CD4-positive, alpha-beta T cell (primary cell): ENCODE results near the gene NAPB. TPM values are rescaled to one million over a fixed set of nuclear protein-coding genes. Genes with fewer than 3 reads are reported as not detected.

Experiments used
- ATAC-seq: fragments of 200-7000 bp; cut with Tn5 transposase; one replicate; pipeline ENCODE4 v1.10.0; 2022; ENCODE audit warnings: mild to moderate bottlenecking; ENCODE audit not compliant: poor library complexity
- CTCF ChIA-PET: fragments of 350-600 bp; sonication (Branson Sonifier 250); formaldehyde crosslinking; loops from one replicate; lab custom pipeline; 2021; ENCODE audit warnings: antibody characterized with exemption, inconsistent platforms; lab: Charles Lee
- POLR2A ChIA-PET: fragments of 350-600 bp; sonication (Branson Sonifier 250); formaldehyde crosslinking; loops from one replicate; lab custom pipeline; 2021; ENCODE audit warnings: antibody characterized with exemption, inconsistent platforms; lab: Charles Lee
- DNase-seq, 14 experiments: peaks; one replicate each; pipeline ENCODE4 v3.0.0-alpha.2; 2013 to 2020; ENCODE audit warnings: mixed read lengths in 2 of 14
- H3K27ac ChIP-seq, 2 donors: one replicate each; pipeline versions ENCODE4 v1.5.1 to v1.7.0; 2013; ENCODE audit warnings: low read length in 2 of 2, low read depth in 1 of 2, mild to moderate bottlenecking in 1 of 2
- H3K27me3 ChIP-seq, 2 experiments: 1 replicate in 1 of 2; 2 replicates in 1 of 2; pipeline versions ENCODE4 v1.6.1 to v1.7.0; 2013; ENCODE audit warnings: low read length in 2 of 2, control low read depth in 1 of 2, mild to moderate bottlenecking in 1 of 2, moderate library complexity in 1 of 2; ENCODE audit not compliant: insufficient read depth in 2 of 2, control insufficient read depth in 1 of 2
- H3K36me3 ChIP-seq: one replicate; pipeline ENCODE4 v1.6.1; 2013; ENCODE audit warnings: low read length, control low read depth; ENCODE audit not compliant: insufficient read depth
- H3K4me1 ChIP-seq: one replicate; pipeline ENCODE4 v1.6.1; 2013; ENCODE audit warnings: low read length, control low read depth; ENCODE audit not compliant: insufficient read depth
- H3K4me3 ChIP-seq: one replicate; pipeline ENCODE4 v1.5.1; 2013; ENCODE audit warnings: mild to moderate bottlenecking, low read length, moderate library complexity
- H3K9me3 ChIP-seq, 2 experiments: 1 replicate in 1 of 2; 2 replicates in 1 of 2; pipeline versions ENCODE4 v1.6.1 to v1.7.0; 2013; ENCODE audit warnings: low read length in 2 of 2, mild to moderate bottlenecking in 2 of 2, control low read depth in 1 of 2, moderate library complexity in 1 of 2; ENCODE audit not compliant: control insufficient read depth in 1 of 2, insufficient read depth in 1 of 2
- H3K27ac Mint-ChIP-seq: one replicate; pipeline ENCODE4 v1.8.0; 2020; ENCODE audit warnings: mixed read lengths
- H3K27me3 Mint-ChIP-seq: one replicate; pipeline ENCODE4 v1.8.0; 2021; ENCODE audit warnings: mixed read lengths
- H3K36me3 Mint-ChIP-seq: one replicate; pipeline ENCODE4 v1.8.0; 2021; ENCODE audit warnings: low read depth, mixed read lengths
- H3K4me1 Mint-ChIP-seq: one replicate; pipeline ENCODE4 v1.8.0; 2021; ENCODE audit warnings: low read depth, mixed read lengths
- H3K4me3 Mint-ChIP-seq: one replicate; pipeline ENCODE4 v1.8.0; 2020; ENCODE audit warnings: mild to moderate bottlenecking, mixed read lengths
- H3K9me3 Mint-ChIP-seq: one replicate; pipeline ENCODE4 v1.8.0; 2020; ENCODE audit warnings: mixed read lengths
- intact Hi-C, 2 experiments: fragments of 100-400 bp; cut with DNase I in 1 of 2; cut with micrococcal nuclease in 1 of 2; formaldehyde crosslinking; loops; one replicate each; pipeline versions ENCODE4 v1.15.1 to v1.9.0; 2023 to 2025; cut with DNase I, micrococcal nuclease
- total RNA-seq, 174 experiments: library from RNA in 2 of 174; stranded (reverse) in 2 of 174; gene quantifications; one replicate each; pipeline ENCODE4 v1.2.3 and lab custom pipeline; 2021 to 2026
- TF ChIP-seq, protein P1 (sequence below): fragments of 200-600 bp; IDR thresholded peaks from one replicate; pipeline ENCODE4 v1.8.0; 2022; ENCODE audit warnings: antibody characterized with exemption, mild to moderate bottlenecking

NAPB gene
- total RNA-seq, 2 experiments from 2014 or later, result 7.5 to 8.9 TPM

DNA sequence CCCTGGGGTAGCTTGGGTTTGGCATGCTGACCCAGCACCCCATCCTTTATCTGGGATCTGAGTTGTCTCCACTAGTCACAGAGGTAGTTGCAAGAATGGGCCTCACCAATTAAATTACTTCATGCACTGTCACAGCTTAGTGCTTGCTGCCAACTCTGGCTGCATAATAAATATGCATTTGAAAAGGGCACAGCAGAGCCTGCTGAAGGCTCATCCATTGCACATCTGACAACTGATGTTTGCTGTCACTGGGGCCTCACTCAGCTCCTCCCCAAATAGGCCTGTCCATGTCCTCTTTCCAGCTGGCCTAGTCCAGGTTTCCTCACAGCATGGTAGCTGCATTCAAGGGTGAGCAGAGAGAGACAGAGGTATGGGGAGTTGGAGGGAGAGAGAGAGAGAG lies 84.0 kb downstream of the NAPB start:
- ChIA-PET CTCF (no interaction called here), POLR2A (no interaction called here)
- Histone ChIP-seq H3K4me1 (peaks cover 3% of the 10 kb centered on the region), H3K27me3 (no peaks in the 10 kb centered on the region), H3K27ac (no peak overlapping the region), H3K4me3 (no peak overlapping the region), H3K9me3 (no peaks in the 10 kb centered on the region), H3K36me3 (no peaks in the 10 kb centered on the region)
- no peak for ATAC-seq
- TF ChIP-seq, protein P1, sequence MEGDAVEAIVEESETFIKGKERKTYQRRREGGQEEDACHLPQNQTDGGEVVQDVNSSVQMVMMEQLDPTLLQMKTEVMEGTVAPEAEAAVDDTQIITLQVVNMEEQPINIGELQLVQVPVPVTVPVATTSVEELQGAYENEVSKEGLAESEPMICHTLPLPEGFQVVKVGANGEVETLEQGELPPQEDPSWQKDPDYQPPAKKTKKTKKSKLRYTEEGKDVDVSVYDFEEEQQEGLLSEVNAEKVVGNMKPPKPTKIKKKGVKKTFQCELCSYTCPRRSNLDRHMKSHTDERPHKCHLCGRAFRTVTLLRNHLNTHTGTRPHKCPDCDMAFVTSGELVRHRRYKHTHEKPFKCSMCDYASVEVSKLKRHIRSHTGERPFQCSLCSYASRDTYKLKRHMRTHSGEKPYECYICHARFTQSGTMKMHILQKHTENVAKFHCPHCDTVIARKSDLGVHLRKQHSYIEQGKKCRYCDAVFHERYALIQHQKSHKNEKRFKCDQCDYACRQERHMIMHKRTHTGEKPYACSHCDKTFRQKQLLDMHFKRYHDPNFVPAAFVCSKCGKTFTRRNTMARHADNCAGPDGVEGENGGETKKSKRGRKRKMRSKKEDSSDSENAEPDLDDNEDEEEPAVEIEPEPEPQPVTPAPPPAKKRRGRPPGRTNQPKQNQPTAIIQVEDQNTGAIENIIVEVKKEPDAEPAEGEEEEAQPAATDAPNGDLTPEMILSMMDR, result no peak
- H3K27me3 Mint-ChIP-seq, result no peaks in the 10 kb centered on the region
- intact Hi-C loops, result loop anchor here in 1 of 2 experiments (5.0 to 10.0 kb wide), 2 partner anchors 645 to 1613 kb away; no protein-coding TSS in a partner anchor
- no peaks in the 10 kb centered on the region for H3K9me3 Mint-ChIP-seq
- H3K36me3 Mint-ChIP-seq, result no peaks in the 10 kb centered on the region
- H3K4me1 Mint-ChIP-seq, result no peaks in the 10 kb centered on the region
- no peak for DNase-seq
- no peak overlapping the region for H3K27ac Mint-ChIP-seq
- H3K4me3 Mint-ChIP-seq, result no peak overlapping the region

DNA sequence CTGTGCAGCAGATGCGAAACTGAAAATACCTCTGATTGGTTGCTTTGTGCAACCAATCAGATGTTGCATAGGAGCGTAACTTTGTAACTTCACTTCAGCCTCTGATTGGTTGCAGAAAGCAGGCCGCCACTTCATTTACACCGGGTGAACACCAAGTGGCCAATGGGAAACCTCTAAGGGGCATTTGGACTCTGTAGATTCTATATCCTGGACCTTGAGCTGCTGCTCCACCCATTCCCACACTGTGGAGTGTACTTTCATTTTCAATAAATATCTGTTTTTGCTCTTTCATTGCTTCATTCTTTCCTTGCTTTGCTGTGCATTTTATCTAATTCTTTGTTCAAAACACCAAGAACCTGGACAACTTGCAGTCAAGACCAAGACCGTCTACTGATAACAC lies 84.8 kb downstream of the NAPB start:
- Mint-ChIP-seq H3K27ac (no peak overlapping the region), H3K4me1 (no peaks in the 10 kb centered on the region), H3K36me3 (no peaks in the 10 kb centered on the region), H3K9me3 (no peaks in the 10 kb centered on the region), H3K27me3 (no peaks in the 10 kb centered on the region), H3K4me3 (no peak overlapping the region)
- H3K4me1 ChIP-seq, result peaks cover 3% of the 10 kb centered on the region
- POLR2A ChIA-PET, result interaction anchor here (0.9 kb wide), 1 partner anchor 13 kb away, joined by 3 read pairs; the partner anchor contains the start of gene NXT1
- DNase-seq (no peak), ATAC-seq (no peak)
- H3K4me3 ChIP-seq, result no peak overlapping the region
- TF ChIP-seq, protein P1, result no peak
- CTCF ChIA-PET, result no interaction called here
- H3K27me3 ChIP-seq, result no peaks in the 10 kb centered on the region
- no peak overlapping the region for H3K27ac ChIP-seq
- intact Hi-C loops, result loop anchor here in 1 of 2 experiments (5.0 to 10.0 kb wide), 2 partner anchors 644 to 1612 kb away; no protein-coding TSS in a partner anchor
- no peaks in the 10 kb centered on the region for H3K36me3 ChIP-seq
- H3K9me3 ChIP-seq, result no peaks in the 10 kb centered on the region

DNA sequence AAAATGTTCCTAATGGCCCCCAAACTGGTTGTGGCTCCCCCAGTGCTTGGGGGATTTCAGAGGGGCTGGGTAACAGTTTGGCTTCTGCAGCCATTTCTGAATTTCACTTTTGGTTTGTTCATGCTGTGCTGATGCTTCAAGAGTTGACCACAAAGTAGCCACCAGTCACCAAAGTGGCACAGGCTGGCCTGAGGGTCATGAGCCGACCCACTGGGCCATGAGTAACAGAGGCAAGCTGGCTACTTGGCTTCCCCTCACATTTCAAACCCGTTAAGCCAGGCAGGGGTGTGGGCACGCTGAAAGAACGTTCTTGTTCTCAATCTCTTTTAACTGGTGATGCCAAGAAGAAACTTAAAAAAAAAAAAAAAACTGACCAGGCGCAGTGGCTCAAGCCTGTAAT lies 85.8 kb downstream of the NAPB start:
- intact Hi-C loops, result loop anchor here in 1 of 2 experiments (5.0 to 10.0 kb wide), 2 partner anchors 643 to 1611 kb away; no protein-coding TSS in a partner anchor
- TF ChIP-seq, protein P1, result no peak
- POLR2A ChIA-PET, result no interaction called here
- ATAC-seq, result no peak
- Mint-ChIP-seq H3K27ac (no peak overlapping the region), H3K27me3 (no peaks in the 10 kb centered on the region), H3K4me3 (no peak overlapping the region), H3K9me3 (no peaks in the 10 kb centered on the region), H3K36me3 (no peaks in the 10 kb centered on the region), H3K4me1 (no peaks in the 10 kb centered on the region)
- DNase-seq, result no peak
- no peaks in the 10 kb centered on the region for H3K27me3 ChIP-seq
- H3K9me3 ChIP-seq, result no peaks in the 10 kb centered on the region
- CTCF ChIA-PET, result no interaction called here
- H3K4me3 ChIP-seq, result no peak overlapping the region
- H3K36me3 ChIP-seq, result no peaks in the 10 kb centered on the region
- no peak overlapping the region for H3K27ac ChIP-seq
- peaks cover 3% of the 10 kb centered on the region for H3K4me1 ChIP-seq
